IMR-90 (cell line): ENCODE data around the gene FOXR1. TPM values are rescaled to one million over a fixed set of nuclear protein-coding genes. Genes with fewer than 3 reads are reported as not detected.
A peak's percentile ranks its signal among the peaks of the same experiment; 100 is the strongest.

Experiments
- ATAC-seq: fragments of 200-7000 bp; cut with Tn5 transposase; 2 replicates; pipeline ENCODE4 v1.9.1; 2020; ENCODE audit warnings: low read depth, mild to moderate bottlenecking, moderate library complexity
- BruUV-seq: library from RNA; stranded (reverse); fragments of 400-500 nt; replicated peaks from 2 replicates; lab custom pipeline; 2021; lab: Mats Ljungman, UMichigan
- CTCF ChIA-PET: fragments of 300-600 bp; formaldehyde crosslinking; extraction: SDS; loops from one replicate; lab custom pipeline; 2021; ENCODE audit warnings: antibody characterized with exemption; lab: Yijun Ruan, JAX
- POLR2A ChIA-PET: fragments of 300-600 bp; sonication (Branson Sonifier 250); formaldehyde crosslinking; loops from one replicate; lab custom pipeline; 2022; ENCODE audit warnings: antibody characterized with exemption; ENCODE audit not compliant: unreplicated experiment; lab: Charles Lee
- DNase-seq: peaks from one replicate; pipeline ENCODE4 v3.0.0; 2013
- H2AFZ ChIP-seq: replicated peaks from 2 replicates; pipeline ENCODE3; 2013; ENCODE audit warnings: low read length, mild to moderate bottlenecking; ENCODE audit not compliant: poor library complexity
- H2AK5ac ChIP-seq: 2 replicates; pipeline ENCODE4 v1.6.1; 2013; ENCODE audit warnings: low read depth, low read length, inconsistent platforms
- H2AK9ac ChIP-seq: replicated peaks from 2 replicates; pipeline ENCODE3; 2013; ENCODE audit warnings: mild to moderate bottlenecking, low read depth, low read length, moderate library complexity; ENCODE audit not compliant: poor library complexity
- H2BK120ac ChIP-seq: 2 replicates; pipeline ENCODE4 v1.6.1; 2013; ENCODE audit warnings: low read depth, low read length, inconsistent platforms
- H2BK15ac ChIP-seq: 3 replicates; pipeline ENCODE4 v1.6.1; 2013; ENCODE audit warnings: low read depth, low read length, inconsistent platforms
- H2BK20ac ChIP-seq: 2 replicates; pipeline ENCODE4 v1.6.1; 2013; ENCODE audit warnings: low read depth, mild to moderate bottlenecking, inconsistent platforms, low read length, moderate library complexity
- H2BK5ac ChIP-seq: 2 replicates; pipeline ENCODE4 v1.6.1; 2013; ENCODE audit warnings: mild to moderate bottlenecking, low read depth, low read length, inconsistent platforms; ENCODE audit not compliant: poor library complexity, severe bottlenecking
- H3K14ac ChIP-seq: replicated peaks from 2 replicates; pipeline ENCODE4 v1.6.1; 2013; ENCODE audit warnings: low read depth, low read length, inconsistent platforms
- H3K18ac ChIP-seq: 2 replicates; pipeline ENCODE4 v1.6.1; 2013; ENCODE audit warnings: low read depth, low read length, control low read depth
- H3K23ac ChIP-seq: 2 replicates; pipeline ENCODE4 v1.6.1; 2013; ENCODE audit warnings: low read depth, low read length, inconsistent platforms
- H3K27ac ChIP-seq: 2 replicates; pipeline ENCODE4 v1.5.1; 2013; ENCODE audit warnings: mild to moderate bottlenecking, control low read depth, low read length; ENCODE audit not compliant: insufficient read depth
- H3K27me3 ChIP-seq: 2 replicates; pipeline ENCODE4 v1.6.1; 2013; ENCODE audit warnings: low read length; ENCODE audit not compliant: control insufficient read depth, insufficient read depth
- H3K36me3 ChIP-seq: 2 replicates; pipeline ENCODE4 v1.6.1; 2013; ENCODE audit warnings: low read length, mixed read lengths; ENCODE audit not compliant: control insufficient read depth, insufficient read depth
- H3K4ac ChIP-seq: 2 replicates; pipeline ENCODE4 v1.6.1; 2013; ENCODE audit warnings: low read depth, low read length, inconsistent platforms
- H3K4me1 ChIP-seq: 2 replicates; pipeline ENCODE4 v1.6.1; 2013; ENCODE audit warnings: low read length, mixed read lengths; ENCODE audit not compliant: control insufficient read depth, insufficient read depth
- H3K4me2 ChIP-seq: 2 replicates; pipeline ENCODE4 v1.6.1; 2013; ENCODE audit warnings: low read depth, mild to moderate bottlenecking, control low read depth, low read length, moderate library complexity
- H3K4me3 ChIP-seq: 2 replicates; pipeline ENCODE4 v1.5.1; 2013; ENCODE audit warnings: low read depth, mild to moderate bottlenecking, control low read depth, low read length, moderate library complexity; ENCODE audit not compliant: insufficient read depth
- H3K56ac ChIP-seq: 2 replicates; pipeline ENCODE4 v1.6.1; 2013; ENCODE audit warnings: low read length, inconsistent platforms; ENCODE audit not compliant: insufficient read depth; ENCODE audit errors: extremely low read depth
- H3K79me1 ChIP-seq, 2 experiments: 2 replicates each; pipeline ENCODE4 v1.6.1; 2013; ENCODE audit warnings: low read length in 2 of 2, inconsistent platforms in 1 of 2, low read depth in 1 of 2
- H3K9ac ChIP-seq: 2 replicates; pipeline ENCODE4 v1.6.1; 2013; ENCODE audit warnings: low read depth, low read length, control low read depth
- H3K9me1 ChIP-seq: 2 replicates; pipeline ENCODE4 v1.6.1; 2013; ENCODE audit warnings: low read length, inconsistent platforms; ENCODE audit not compliant: insufficient read depth
- H3K9me3 ChIP-seq: 2 replicates; pipeline ENCODE4 v1.6.1; 2013; ENCODE audit warnings: low read length; ENCODE audit not compliant: control insufficient read depth, insufficient read depth
- H4K20me1 ChIP-seq: 2 replicates; pipeline ENCODE4 v1.6.1; 2013; ENCODE audit warnings: low read length, inconsistent platforms; ENCODE audit not compliant: insufficient read depth
- H4K5ac ChIP-seq: 2 replicates; pipeline ENCODE4 v1.6.1; 2013; ENCODE audit warnings: mild to moderate bottlenecking, low read depth, low read length, control low read depth
- H4K8ac ChIP-seq, 2 experiments: 2 replicates each; pipeline ENCODE4 v1.6.1; 2013; ENCODE audit warnings: low read depth in 2 of 2, low read length in 2 of 2, control low read depth in 1 of 2, inconsistent platforms in 1 of 2
- H4K91ac ChIP-seq: 2 replicates; pipeline ENCODE4 v1.6.1; 2013; ENCODE audit warnings: low read depth, low read length, inconsistent platforms; ENCODE audit not compliant: insufficient read depth
- MXI1 ChIP-seq: IDR thresholded peaks from 2 replicates; pipeline ENCODE4 v1.6.1; 2012; ENCODE audit warnings: low read depth, mild to moderate bottlenecking, low read length, moderate library complexity, borderline replicate concordance
- NFE2L2 ChIP-seq: fragments of 150-350 bp; IDR thresholded peaks from 2 replicates; pipeline ENCODE4 v1.6.1; 2016; ENCODE audit warnings: low read depth, mild to moderate bottlenecking, low read length
- RCOR1 ChIP-seq: IDR thresholded peaks from 2 replicates; pipeline ENCODE4 v1.6.1; 2012; ENCODE audit warnings: mild to moderate bottlenecking, low read length, improper control_type of control experiment; ENCODE audit not compliant: insufficient replicate concordance
- RFX5 ChIP-seq: IDR thresholded peaks from 2 replicates; pipeline ENCODE4 v1.8.0; 2012; ENCODE audit warnings: low read depth, mild to moderate bottlenecking, low read length, moderate library complexity
- WGBS, 2 experiments: methylation state at CpG; one replicate each; pipeline versions ENCODE4 v1.1.5 to v1.1.7; 2013; ENCODE audit warnings: missing lambda C conversion rate in 2 of 2; ENCODE audit not compliant: insufficient read length in 1 of 2; ENCODE audit errors: extremely low coverage in 2 of 2; 5-methylcytosine and 5-hydroxymethylcytosine counted together
- dilution Hi-C: fragments of 300-500 bp; cut with HindIII; formaldehyde crosslinking; loops from one replicate; pipeline ENCODE4 v1.14.3; 2018; ENCODE audit warnings: low sequenced_read_pairs; ENCODE audit not compliant: unreplicated experiment
- in situ Hi-C: fragments of 300-500 bp; cut with MboI; formaldehyde crosslinking; loops from 3 replicates; pipeline ENCODE4 v1.14.3; 2019; ENCODE audit warnings: low sequenced_read_pairs, inconsistent platforms, mixed read lengths
- intact Hi-C: fragments of 100-400 bp; cut with micrococcal nuclease; formaldehyde crosslinking; loops from 2 replicates; pipeline ENCODE4 v1.10.0; 2022
- polyA plus RNA-seq, 3 experiments: library from polyadenylated mRNA; depleted of rRNA; stranded (reverse); fragments of >200 nt; gene quantifications; 2 replicates each; pipeline ENCODE4 v1.2.3, GENCODE V29; 2012; ENCODE audit warnings: low replicate concordance in 1 of 3
- total RNA-seq: library from RNA; depleted of rRNA; stranded (reverse); fragments of >200 nt; gene quantifications from 2 replicates; pipeline ENCODE4 v1.2.3, GENCODE V29; 2012
- TF ChIP-seq, protein P1 (sequence below): conservative IDR thresholded peaks from 2 replicates; pipeline ENCODE4 v1.5.1; 2012; ENCODE audit warnings: mild to moderate bottlenecking, low read depth, low read length, improper control_type of control experiment

FOXR1 gene
- total and polyA plus RNA-seq, 2 of the 4 experiments (the other 2 are of a cell fraction), result not detected

DNA sequence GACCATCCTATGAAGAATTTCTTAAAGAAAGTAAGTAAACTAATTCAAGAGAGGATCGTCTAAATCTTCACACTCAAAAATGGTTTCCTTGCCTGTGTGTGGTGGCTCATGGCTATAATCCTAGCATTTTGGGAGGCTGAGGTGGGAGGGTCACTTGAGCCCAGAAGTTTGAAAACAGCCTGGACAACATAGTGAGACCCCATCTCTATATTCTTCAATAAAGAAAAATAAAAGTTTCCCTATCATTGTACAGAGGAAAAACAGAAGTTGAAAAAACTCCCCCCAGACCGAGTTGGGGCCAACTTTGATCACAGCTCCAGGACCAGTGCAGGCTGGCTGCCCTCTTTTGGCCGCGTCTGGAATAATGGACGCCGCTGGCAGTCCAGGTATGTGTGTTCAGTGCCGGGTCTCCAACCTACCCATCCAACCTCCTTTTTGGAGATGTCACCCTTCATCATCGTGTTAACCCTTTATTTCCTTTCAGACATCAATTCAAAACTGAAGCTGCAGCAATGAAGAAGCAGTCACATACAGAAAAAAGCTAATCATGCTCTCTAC lies 43.6 kb downstream of the FOXR1 start:
- dilution Hi-C loops (no loop called here), in situ Hi-C loops (no loop called here), intact Hi-C loops (no loop called here)
- H3K27ac ChIP-seq, result no peak overlapping the region
- peaks cover 36% of the 10 kb centered on the region for H4K20me1 ChIP-seq
- ATAC-seq (no peak), DNase-seq (no peak)
- no TSS peak for BruUV-seq
- no peak overlapping the region for H3K4me3 ChIP-seq
- no peaks in the 10 kb centered on the region for H3K27me3 ChIP-seq
- H3K9ac ChIP-seq, result no peak overlapping the region
- H3K4ac ChIP-seq, result no peak overlapping the region
- H2AK5ac ChIP-seq, result no peak overlapping the region
- WGBS, 2 experiments, result 60% methylated on average over 2 of the region's 8 CpGs; no CpG with 5 or more reads in 1 of the 2 experiments
- H3K9me3 ChIP-seq, result no peaks in the 10 kb centered on the region
- H3K56ac ChIP-seq, result no peak overlapping the region
- peaks cover 3% of the 10 kb centered on the region; the same call in 1 of the 2 replicates for H3K9me1 ChIP-seq
- ChIA-PET POLR2A (interaction anchor here (0.6 kb wide), 1 partner anchor 456 kb away, joined by 8 read pairs; no protein-coding TSS in a partner anchor), CTCF (no interaction called here)
- no peak overlapping the region for H2BK15ac ChIP-seq
- no peak overlapping the region for H4K5ac ChIP-seq
- no peak overlapping the region for H3K4me2 ChIP-seq
- no peak overlapping the region for H3K14ac ChIP-seq
- H3K18ac ChIP-seq, result no peak overlapping the region
- H2AFZ ChIP-seq, result no peak overlapping the region
- H2BK20ac ChIP-seq, result no peak overlapping the region
- peaks cover 5% of the 10 kb centered on the region for H3K4me1 ChIP-seq
- H3K23ac ChIP-seq, result no peak overlapping the region
- no peak overlapping the region for H2BK5ac ChIP-seq
- H2BK120ac ChIP-seq, result no peak overlapping the region
- TF ChIP-seq RFX5 (no peak), NFE2L2 (no peak), MXI1 (no peak), RCOR1 (no peak)
- TF ChIP-seq, protein P1, sequence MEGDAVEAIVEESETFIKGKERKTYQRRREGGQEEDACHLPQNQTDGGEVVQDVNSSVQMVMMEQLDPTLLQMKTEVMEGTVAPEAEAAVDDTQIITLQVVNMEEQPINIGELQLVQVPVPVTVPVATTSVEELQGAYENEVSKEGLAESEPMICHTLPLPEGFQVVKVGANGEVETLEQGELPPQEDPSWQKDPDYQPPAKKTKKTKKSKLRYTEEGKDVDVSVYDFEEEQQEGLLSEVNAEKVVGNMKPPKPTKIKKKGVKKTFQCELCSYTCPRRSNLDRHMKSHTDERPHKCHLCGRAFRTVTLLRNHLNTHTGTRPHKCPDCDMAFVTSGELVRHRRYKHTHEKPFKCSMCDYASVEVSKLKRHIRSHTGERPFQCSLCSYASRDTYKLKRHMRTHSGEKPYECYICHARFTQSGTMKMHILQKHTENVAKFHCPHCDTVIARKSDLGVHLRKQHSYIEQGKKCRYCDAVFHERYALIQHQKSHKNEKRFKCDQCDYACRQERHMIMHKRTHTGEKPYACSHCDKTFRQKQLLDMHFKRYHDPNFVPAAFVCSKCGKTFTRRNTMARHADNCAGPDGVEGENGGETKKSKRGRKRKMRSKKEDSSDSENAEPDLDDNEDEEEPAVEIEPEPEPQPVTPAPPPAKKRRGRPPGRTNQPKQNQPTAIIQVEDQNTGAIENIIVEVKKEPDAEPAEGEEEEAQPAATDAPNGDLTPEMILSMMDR, result 0 out of 2 replicates have a peak, but pooled peaks have one; percentile 7
- no peak overlapping the region for H4K8ac ChIP-seq
- H3K36me3 ChIP-seq, result peaks cover 44% of the 10 kb centered on the region
- no peak overlapping the region for H4K91ac ChIP-seq
- H3K79me1 ChIP-seq, result peaks cover 15 to 54% of the 10 kb centered on the region in 2 experiments; a peak in 3 of 4 replicates
- H2AK9ac ChIP-seq, result no peak overlapping the region
